Measurements from ENCODE around the gene RYR3. TPM values are rescaled to one million over a fixed set of nuclear protein-coding genes. Genes with fewer than 3 reads are reported as not detected.

RYR3 gene
- total RNA-seq, 1 donor from 2014 or later, result 0.07 TPM

DNA sequence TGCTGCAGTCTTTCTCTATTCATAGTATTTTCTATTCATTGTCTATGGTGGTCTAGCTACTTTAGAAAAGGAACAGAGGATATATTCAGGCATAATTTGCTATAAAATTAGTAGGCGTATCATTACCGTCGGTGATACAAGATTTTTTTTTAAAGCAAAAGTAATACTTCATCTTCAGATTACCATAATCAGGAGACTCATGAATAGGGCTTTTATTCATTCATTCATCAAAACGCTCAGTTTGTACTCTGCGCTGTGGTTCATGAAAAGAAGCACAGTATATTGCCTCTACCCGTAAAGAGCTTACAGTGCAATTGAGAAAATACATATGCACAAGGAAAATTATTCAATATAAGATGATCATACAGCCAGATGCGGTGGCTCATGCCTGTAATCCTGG, 520.9 kb downstream of the RYR3 start:
- no peak for DNase-seq (ENCODE audit: low spot score)
- H3K36me3 Mint-ChIP-seq (ENCODE audit: low read depth), result no peaks in the 10 kb centered on the region
- no peak for TF ChIP-seq CTCF (IDR thresholded peaks at IDR 0.05)
- H3K4me3 Mint-ChIP-seq (ENCODE audit: unreplicated experiment), result no peak overlapping the region
- peaks cover 3% of the 10 kb centered on the region for H3K9me3 Mint-ChIP-seq (ENCODE audit: low read depth)
- H3K27ac Mint-ChIP-seq (ENCODE audit: unreplicated experiment), result no peak overlapping the region
- H3K27me3 Mint-ChIP-seq (ENCODE audit: low read depth), result no peaks in the 10 kb centered on the region
- H3K4me1 Mint-ChIP-seq (ENCODE audit: low read depth), result no peaks in the 10 kb centered on the region

DNA sequence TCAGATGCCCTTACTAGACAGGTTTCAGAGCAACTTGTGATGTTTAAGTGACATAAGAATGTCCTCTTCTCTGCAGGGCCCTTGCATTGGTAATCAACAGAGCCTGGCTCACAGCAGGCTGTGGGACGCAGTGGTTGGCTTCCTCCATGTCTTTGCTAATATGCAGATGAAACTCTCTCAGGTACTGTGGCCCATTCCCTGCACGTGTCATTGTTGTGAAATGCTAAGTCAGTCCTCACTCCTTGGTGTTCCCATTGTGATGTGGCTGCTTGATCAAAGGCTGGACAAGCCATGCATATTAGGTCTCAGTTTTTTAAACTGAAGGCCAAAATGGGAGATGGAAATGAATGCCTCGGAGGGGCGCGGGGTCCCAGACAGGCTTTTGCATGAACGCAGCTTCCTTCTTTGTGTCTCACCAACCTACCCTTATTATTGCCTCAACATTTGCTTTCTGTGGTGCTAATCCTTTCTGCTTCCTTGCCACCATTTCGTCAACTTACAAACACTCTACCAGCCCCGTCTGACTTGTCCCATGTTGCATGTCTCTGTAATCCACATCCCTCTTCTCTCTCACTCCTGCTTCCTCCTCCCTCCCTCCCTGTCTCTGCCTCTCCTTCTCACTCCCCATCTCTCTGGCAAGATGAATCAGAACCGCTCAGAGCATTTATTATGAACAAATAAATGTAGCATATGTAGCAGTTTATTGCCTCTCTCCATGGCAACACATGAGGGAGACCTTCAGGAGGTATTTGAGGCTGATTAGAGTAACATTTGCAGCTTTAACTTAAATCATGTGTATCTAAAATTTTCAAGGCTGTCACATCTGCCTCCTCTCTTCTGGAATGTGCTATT, 524.4 kb downstream of the RYR3 start:
- Mint-ChIP-seq H3K36me3 (ENCODE audit: low read depth) (peaks cover 4% of the 10 kb centered on the region), H3K9me3 (ENCODE audit: low read depth) (peaks cover 5% of the 10 kb centered on the region), H3K4me1 (ENCODE audit: low read depth) (no peaks in the 10 kb centered on the region), H3K27me3 (ENCODE audit: low read depth) (no peaks in the 10 kb centered on the region), H3K27ac (ENCODE audit: unreplicated experiment) (no peak overlapping the region), H3K4me3 (ENCODE audit: unreplicated experiment) (no peak overlapping the region)
- TF ChIP-seq CTCF (IDR thresholded peaks at IDR 0.05), result no peak
- DNase-seq (ENCODE audit: low spot score), result no peak

GRCh38 chr15:33837294-33837693, 526.5 kb downstream of the RYR3 start:
- no peak overlapping the region for H3K4me3 Mint-ChIP-seq (ENCODE audit: unreplicated experiment)
- DNase-seq (ENCODE audit: low spot score), result no peak
- no peak for TF ChIP-seq CTCF (IDR thresholded peaks at IDR 0.05)
- peaks cover 4% of the 10 kb centered on the region for H3K36me3 Mint-ChIP-seq (ENCODE audit: low read depth)
- peaks cover 5% of the 10 kb centered on the region for H3K9me3 Mint-ChIP-seq (ENCODE audit: low read depth)
- no peaks in the 10 kb centered on the region for H3K27me3 Mint-ChIP-seq (ENCODE audit: low read depth)
- no peak overlapping the region for H3K27ac Mint-ChIP-seq (ENCODE audit: unreplicated experiment)
- H3K4me1 Mint-ChIP-seq (ENCODE audit: low read depth), result no peaks in the 10 kb centered on the region

GRCh38 chr15:33839540-33839939, 528.8 kb downstream of the RYR3 start:
- Mint-ChIP-seq H3K4me3 (ENCODE audit: unreplicated experiment) (no peak overlapping the region), H3K4me1 (ENCODE audit: low read depth) (no peaks in the 10 kb centered on the region), H3K27me3 (ENCODE audit: low read depth) (no peaks in the 10 kb centered on the region), H3K27ac (ENCODE audit: unreplicated experiment) (no peak overlapping the region), H3K9me3 (ENCODE audit: low read depth) (peaks cover 5% of the 10 kb centered on the region), H3K36me3 (ENCODE audit: low read depth) (peaks cover 4% of the 10 kb centered on the region)
- DNase-seq (ENCODE audit: low spot score), result no peak
- no peak for TF ChIP-seq CTCF (IDR thresholded peaks at IDR 0.05)

DNA sequence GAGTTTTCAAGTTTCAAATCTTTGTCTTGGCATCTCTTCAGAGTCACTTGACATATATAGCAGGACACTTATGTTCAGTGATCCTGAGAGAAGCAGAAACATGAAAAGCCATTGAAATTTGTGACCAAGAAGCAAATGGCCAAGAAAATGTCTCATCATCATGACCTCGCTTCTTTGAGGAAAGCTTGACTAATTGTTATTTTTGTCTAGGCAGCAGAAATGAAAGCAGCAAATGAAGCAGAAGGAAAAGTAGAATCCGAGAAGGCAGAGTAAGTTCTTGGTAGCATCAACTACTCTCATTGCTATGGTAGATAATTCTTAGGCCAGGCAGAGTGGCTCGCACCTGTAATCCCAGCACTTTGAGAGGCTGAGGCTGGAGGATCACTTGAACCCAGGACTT, 529.8 kb downstream of the RYR3 start:
- Mint-ChIP-seq H3K4me3 (ENCODE audit: unreplicated experiment) (no peak overlapping the region), H3K27ac (ENCODE audit: unreplicated experiment) (no peak overlapping the region)

More for the DNA sequence above, 529.8 kb downstream of the RYR3 start:
- DNase-seq (ENCODE audit: low spot score), result no peak
- TF ChIP-seq CTCF (IDR thresholded peaks at IDR 0.05), result no peak
- Mint-ChIP-seq H3K9me3 (ENCODE audit: low read depth) (peaks cover 5% of the 10 kb centered on the region), H3K27me3 (ENCODE audit: low read depth) (no peaks in the 10 kb centered on the region), H3K36me3 (ENCODE audit: low read depth) (peaks cover 4% of the 10 kb centered on the region), H3K4me1 (ENCODE audit: low read depth) (no peaks in the 10 kb centered on the region)

Data from chondrocyte (in vitro differentiated cells).